Stimulated activated CD8-positive, alpha-beta memory T cell treated with anti-CD3 and anti-CD28 coated beads, Interleukin-12 subunit alpha, Interleukin-12 subunit beta, amount 100 ng/mL, for 1 hour (primary cell): ENCODE results near the gene HS3ST5.
A peak's percentile ranks its signal among the peaks of the same experiment; 100 is the strongest.
"Not testable (repeated sequence)": the region's sequence is repeated elsewhere in the genome, so short reads cannot be mapped to it uniquely, and the experiment has no call there.

Source experiments
- DNase-seq: peaks from one replicate; pipeline ENCODE4 v3.0.0-alpha.2; 2020; ENCODE audit warnings: low read depth

HS3ST5 gene

GRCh38 chr6:114151064-114151690, 191.6 kb downstream of the HS3ST5 start:
- no peak for DNase-seq

- DNase-seq = not testable (repeated sequence)
These were observed 193.6 kb downstream of the HS3ST5 start for GRCh38 chr6:114149182-114149581.

DNA sequence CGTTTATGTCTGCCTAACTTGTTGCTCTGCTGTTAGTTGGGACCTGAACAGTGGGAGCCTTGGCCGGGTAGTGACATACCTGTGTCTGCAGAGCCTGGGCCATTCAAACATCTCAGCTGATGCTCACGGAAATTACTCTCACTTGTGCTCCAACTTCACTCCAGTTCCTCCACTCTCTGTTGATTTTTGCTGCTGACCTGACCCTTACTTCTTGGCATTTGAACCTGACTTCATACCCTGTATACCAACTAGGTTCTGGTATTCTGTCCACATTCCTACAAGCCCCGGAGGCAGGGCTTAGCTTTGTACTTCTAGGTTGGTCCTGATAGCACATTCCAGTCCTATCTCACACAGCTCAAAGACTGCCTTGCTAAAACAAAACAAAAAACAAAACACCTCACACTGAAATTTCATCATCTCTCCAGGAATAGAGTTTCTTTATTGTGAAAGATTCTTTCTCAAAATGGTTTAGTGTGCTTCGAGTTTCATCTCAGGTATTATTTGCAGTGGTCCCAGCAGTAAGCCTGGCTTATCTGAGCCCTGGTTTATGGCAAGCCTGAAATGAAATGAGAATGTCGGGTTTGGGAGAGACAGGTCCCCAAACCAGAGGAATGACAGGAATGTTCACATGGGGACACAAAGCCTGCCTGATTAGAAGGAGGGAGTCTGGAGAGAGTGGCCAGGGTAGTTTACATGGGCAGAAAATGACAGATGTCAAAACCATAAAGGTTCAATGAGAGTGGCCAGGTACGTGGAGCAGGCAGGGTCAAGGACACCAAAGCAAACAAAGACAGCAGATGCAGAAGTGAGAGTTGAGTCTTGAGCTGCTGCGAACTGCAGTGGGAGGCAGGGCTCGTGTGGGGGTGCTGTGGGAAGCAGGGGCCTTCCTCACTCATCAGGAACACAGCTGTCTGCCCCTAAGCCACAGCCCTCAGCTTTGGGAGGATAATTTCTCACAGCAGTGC, 197.7 kb downstream of the HS3ST5 start:
- DNase-seq = no peak

DNA sequence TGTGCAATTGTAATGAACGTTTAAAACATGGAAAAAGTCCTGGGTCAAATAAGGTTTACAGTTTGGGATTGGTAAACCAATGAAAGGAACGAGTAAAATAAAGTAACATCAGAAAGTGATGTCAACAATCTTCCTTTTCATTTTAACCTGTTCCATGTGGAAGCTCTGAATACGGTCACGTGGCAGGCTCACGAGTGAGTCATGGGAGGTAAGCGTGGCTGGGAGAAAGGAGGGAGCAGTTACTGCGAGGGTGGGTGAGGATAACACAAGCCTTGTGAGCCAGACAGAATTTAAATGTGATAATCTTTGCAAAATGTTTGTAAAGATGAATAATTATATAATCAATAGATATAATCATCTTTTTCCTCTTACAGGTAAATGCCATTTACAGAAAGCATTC, 200.6 kb downstream of the HS3ST5 start:
- DNase-seq = no peak

- DNase-seq = no peak
These were observed 202.4 kb downstream of the HS3ST5 start for GRCh38 chr6:114140416-114140815.

DNA sequence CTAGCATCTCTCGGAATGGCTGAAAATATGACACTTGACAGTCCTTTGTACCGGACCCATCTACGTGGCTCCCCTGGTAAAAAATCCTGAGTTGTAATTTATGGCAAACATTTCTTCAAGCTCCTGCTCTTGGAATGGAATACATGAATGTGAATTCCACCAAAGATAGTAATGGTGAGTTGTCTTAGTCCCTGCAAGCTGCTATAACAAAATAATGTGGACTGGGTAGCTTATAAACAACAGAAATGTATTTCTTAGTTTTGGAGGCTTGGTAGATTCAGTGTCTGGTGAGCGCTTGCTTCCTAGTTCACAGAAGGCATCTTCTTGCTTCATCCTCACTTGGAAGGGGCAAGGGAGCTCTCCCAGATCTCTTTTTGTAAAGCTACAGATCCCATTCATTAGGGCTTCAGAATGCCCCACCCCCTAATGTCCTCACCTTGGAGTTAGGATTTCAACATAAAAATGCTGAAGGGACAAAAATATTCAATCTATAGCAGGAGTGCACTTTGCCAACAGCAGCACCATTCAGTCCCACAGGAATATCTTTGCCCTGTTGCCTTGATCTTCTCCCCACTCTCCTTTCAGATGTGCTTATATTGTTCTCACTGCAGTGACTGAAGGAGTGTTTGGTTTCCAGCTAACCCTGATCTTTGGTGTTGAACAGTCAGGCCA, 204.1 kb downstream of the HS3ST5 start:
- no peak for DNase-seq

GRCh38 chr6:114135363-114135971, 207.4 kb downstream of the HS3ST5 start:
- DNase-seq = no peak

DNA sequence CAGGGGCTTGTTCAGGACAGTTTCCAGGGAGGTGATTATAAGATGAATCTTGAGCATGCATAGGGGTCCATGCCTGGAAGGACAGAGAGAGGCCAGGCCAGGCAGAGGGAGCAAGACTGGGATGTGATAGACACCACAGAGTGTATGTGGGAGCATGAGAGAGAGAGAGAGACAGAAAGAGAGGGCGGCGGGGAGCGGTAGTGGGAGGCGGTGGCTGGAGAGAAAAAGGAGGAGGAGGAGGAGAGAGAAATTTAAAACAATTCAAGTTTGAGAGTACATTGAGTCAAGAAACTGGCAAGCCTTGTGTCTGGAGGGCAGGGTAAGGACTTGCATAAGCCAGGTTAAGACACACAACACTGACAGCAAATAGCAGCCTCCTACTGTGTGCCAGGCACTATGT, 209.0 kb downstream of the HS3ST5 start:
- no peak for DNase-seq

GRCh38 chr6:114131945-114132344, 210.9 kb downstream of the HS3ST5 start:
- DNase-seq = no peak

GRCh38 chr6:114125576-114125975, 217.2 kb downstream of the HS3ST5 start:
- no peak for DNase-seq

GRCh38 chr6:114121913-114122662, 220.7 kb downstream of the HS3ST5 start:
- DNase-seq = no peak

DNA sequence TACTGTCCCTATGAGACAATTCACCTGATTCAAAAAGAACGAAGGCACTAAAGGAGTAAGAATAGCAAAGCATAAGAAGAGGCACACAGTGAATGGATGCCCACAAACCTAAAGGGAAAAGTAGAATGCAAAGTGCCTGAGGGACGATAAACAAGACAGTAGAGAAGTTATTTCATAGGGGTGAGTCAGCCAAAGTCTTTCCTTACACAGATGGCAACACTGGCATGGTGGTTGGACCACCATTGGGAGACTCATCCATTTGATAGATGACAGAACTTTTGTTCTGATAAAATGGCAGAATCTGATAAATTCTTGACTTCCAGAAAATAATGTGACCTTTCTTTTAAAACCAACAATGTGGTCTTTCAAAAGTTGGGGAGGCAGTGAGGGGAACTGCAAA, 223.8 kb downstream of the HS3ST5 start:
- DNase-seq = no peak

DNA sequence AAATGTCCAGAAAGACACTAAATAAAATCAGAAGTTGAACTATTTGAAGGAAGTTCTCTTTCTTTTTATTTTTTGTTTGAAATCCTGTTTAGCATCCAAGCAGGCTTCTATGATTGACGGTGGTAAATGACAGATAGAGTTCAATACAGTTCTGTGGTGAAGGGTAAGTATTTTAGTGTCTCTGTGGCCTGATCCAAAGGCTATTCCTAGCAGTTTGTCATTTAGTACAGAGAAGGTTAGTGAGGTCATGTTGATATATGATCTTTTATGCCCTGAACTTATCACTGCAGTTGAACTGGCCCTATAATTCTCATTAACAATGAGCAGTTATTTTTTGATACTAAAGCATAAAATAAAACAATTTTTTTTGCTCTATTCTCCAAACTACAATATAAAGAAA, 227.2 kb downstream of the HS3ST5 start:
- DNase-seq = no peak

DNA sequence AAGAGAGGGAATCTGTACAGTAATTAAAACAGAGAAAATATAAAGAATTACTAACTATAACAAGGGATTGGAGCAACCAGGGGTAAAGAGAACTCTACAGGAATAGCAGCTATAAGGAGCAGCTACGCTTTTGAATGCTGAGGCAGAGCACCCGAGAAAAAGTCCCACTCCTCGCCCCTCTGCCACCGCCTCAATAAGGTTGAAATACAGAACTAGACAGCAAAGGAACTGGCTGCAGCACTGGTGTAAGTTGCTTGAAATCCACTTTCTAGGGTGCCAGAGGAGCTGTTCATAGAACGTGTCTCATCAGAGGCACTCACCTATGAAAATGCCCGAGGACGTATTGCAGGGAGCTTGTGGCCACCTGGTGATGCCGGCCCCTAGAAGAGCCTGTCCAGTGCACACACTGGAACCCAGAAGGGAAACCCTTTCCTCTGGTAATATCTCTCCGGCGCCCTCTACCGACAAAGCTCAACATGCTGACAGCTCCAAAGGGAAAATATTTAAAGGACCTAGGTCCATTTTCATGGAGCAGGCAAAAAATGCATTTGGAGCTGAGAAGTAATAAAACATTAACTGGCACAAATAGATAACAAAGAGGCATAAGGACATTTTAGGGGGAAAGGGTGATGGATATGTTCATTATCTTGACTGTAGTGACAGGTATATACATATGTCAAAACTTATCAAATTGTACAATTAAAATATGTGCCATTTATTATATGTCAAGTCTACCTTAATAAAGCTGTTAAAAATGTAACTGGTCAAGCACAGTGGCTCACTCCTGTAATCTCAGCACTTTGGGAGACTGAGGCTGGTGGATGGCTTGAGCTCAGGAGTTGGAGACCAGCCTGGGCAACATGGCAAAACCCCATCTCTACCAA, 234.5 kb downstream of the HS3ST5 start:
- DNase-seq = no peak

DNA sequence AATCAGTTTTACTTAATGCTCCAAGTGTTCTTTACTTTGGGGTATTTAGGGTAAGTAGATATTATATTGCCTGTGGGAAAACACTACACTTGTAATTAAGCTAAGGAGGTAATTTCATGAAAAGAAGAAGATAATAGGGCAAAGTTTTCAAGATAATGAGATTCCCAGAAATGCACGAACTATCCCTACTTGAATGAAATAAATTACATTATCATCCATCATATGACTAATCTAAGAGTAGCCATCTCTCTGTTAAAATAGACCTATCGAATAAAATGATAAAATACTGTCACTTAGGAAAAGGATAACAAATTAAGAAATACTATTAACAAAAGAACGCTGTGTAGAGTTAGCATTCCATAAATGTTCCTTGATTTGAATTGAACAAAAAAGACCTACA, 236.8 kb downstream of the HS3ST5 start:
- no peak for DNase-seq

- DNase-seq = no peak
These were observed 241.6 kb downstream of the HS3ST5 start for GRCh38 chr6:114101255-114101654.

GRCh38 chr6:114100215-114100994, 242.4 kb downstream of the HS3ST5 start:
- DNase-seq = no peak

GRCh38 chr6:114096561-114097172, 246.2 kb downstream of the HS3ST5 start:
- DNase-seq = peak; percentile 4

GRCh38 chr6:114092943-114093342, 249.9 kb downstream of the HS3ST5 start:
- no peak for DNase-seq
